Peyer's patch (tissue), 4 donors: ENCODE data around the gene ACSS1. TPM values are rescaled to one million over a fixed set of nuclear protein-coding genes. Genes with fewer than 3 reads are reported as not detected.
A peak's percentile ranks its signal among the peaks of the same experiment; 100 is the strongest.
"Not testable (repeated sequence)": the region's sequence is repeated elsewhere in the genome, so short reads cannot be mapped to it uniquely, and the experiment has no call there.

ENCODE experiments used
- DNase-seq, 3 donors: peaks; one replicate each; pipeline ENCODE4 v3.0.0-alpha.2; 2017 to 2019
- H3K27ac ChIP-seq, 4 donors: fragments of 200-600 bp; sonication (generic); one replicate each; pipeline ENCODE4 v1.5.1; 2016 to 2019
- H3K27me3 ChIP-seq, 2 donors: fragments of 200-600 bp; sonication (generic); one replicate each; pipeline ENCODE4 v1.5.1; 2019
- H3K36me3 ChIP-seq, 3 donors: fragments of 200-600 bp; sonication (generic); one replicate each; pipeline ENCODE4 v1.5.1; 2016 to 2019
- H3K4me1 ChIP-seq, 4 donors: fragments of 200-600 bp; sonication (generic); one replicate each; pipeline ENCODE4 v1.5.1; 2016 to 2019
- H3K4me3 ChIP-seq, 4 donors: fragments of 200-600 bp; sonication (generic); 1 replicate in 3 of 4; 2 replicates in 1 of 4; pipeline ENCODE4 v1.5.1; 2016 to 2019; ENCODE audit warnings: mild to moderate bottlenecking in 1 of 4
- H3K9me3 ChIP-seq, 4 donors: fragments of 200-600 bp; sonication (generic); one replicate each; pipeline ENCODE4 v1.5.1; 2016 to 2019; ENCODE audit warnings: mild to moderate bottlenecking in 1 of 4
- CTCF ChIP-seq, 6 experiments: fragments of 450-650 bp in 4 of 6; fragments of 200-600 bp in 2 of 6; sonication (generic) in 1 of 6; IDR thresholded peaks; one replicate each; pipeline ENCODE4 v1.5.1; 2017 to 2019; ENCODE audit warnings: antibody characterized with exemption in 6 of 6, mild to moderate bottlenecking in 3 of 6, moderate library complexity in 1 of 6
- POLR2A ChIP-seq, 2 donors: fragments of 450-650 bp; IDR thresholded peaks; one replicate each; pipeline ENCODE4 v1.5.1; 2017; ENCODE audit warnings: antibody characterized with exemption in 2 of 2, mild to moderate bottlenecking in 2 of 2, moderate library complexity in 2 of 2
- total RNA-seq, 4 donors: library from RNA; depleted of rRNA; stranded (reverse); fragments of >200 nt; gene quantifications; one replicate each; pipeline ENCODE4 v1.1.0, GENCODE V29; 2016

Gene ACSS1
- total RNA-seq, 4 donors from 2014 or later, result 49.5 to 160 (median 134) TPM

- Histone ChIP-seq H3K27ac (peak overlapping the region in 2 of 4 donors; percentile 32 to 66), H3K4me3 (no peak overlapping the region), H3K9me3 (no peaks in the 10 kb centered on the region), H3K36me3 (peaks cover 0 to 50% (median 0%) of the 10 kb centered on the region in 3 donors), H3K4me1 (peaks cover 0 to 10% (median 0%) of the 10 kb centered on the region in 4 donors), H3K27me3 (no peaks in the 10 kb centered on the region)
- TF ChIP-seq POLR2A (IDR thresholded peaks at IDR 0.05) (no peak), CTCF (IDR thresholded peaks at IDR 0.05) (no peak)
- peak; percentile 13 to 40 (median 40) for DNase-seq
Observed at GRCh38 chr20:25005661-25006060, 52.3 kb downstream of the ACSS1 start.

- Histone ChIP-seq H3K4me1 (peaks cover 0 to 10% (median 0%) of the 10 kb centered on the region in 4 donors), H3K36me3 (peaks cover 0 to 47% (median 0%) of the 10 kb centered on the region in 3 donors), H3K9me3 (no peaks in the 10 kb centered on the region), H3K27me3 (no peaks in the 10 kb centered on the region), H3K4me3 (no peak overlapping the region), H3K27ac (peak overlapping the region in 2 of 4 donors; percentile 32 to 66)
- TF ChIP-seq CTCF (IDR thresholded peaks at IDR 0.05) (no peak), POLR2A (IDR thresholded peaks at IDR 0.05) (no peak)
- DNase-seq, result peak in 2 of 3 donors; percentile 8 to 48
Observed at GRCh38 chr20:25005220-25005619, 52.7 kb downstream of the ACSS1 start.

DNA sequence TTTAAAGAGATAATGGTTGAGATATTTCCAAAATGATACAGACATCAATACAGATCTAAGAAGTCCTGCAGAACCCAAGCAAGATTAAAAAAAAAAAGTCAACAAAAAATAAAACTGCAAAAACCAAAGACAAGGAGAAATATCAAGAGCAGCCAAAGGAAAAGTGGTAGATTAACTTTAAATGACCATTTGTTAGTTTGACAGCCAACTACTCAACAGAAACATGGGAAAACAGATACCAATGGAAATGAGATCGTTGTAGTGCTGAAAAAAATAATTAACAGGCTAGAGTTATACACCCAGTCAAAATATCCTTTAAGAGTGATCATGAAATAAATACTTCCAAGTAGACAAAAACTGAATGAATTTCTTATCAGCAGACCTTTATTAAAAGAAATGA, 54.9 kb downstream of the ACSS1 start:
- no peak for DNase-seq
- no peak overlapping the region for H3K4me3 ChIP-seq
- H3K27me3 ChIP-seq, result no peaks in the 10 kb centered on the region
- H3K27ac ChIP-seq, result no peak overlapping the region
- peaks cover 0 to 27% (median 0%) of the 10 kb centered on the region in 4 donors for H3K4me1 ChIP-seq
- no peak for TF ChIP-seq CTCF (IDR thresholded peaks at IDR 0.05)
- no peak for TF ChIP-seq POLR2A (IDR thresholded peaks at IDR 0.05)
- H3K9me3 ChIP-seq, result no peaks in the 10 kb centered on the region
- H3K36me3 ChIP-seq, result peaks cover 0 to 24% (median 0%) of the 10 kb centered on the region in 3 donors

DNA sequence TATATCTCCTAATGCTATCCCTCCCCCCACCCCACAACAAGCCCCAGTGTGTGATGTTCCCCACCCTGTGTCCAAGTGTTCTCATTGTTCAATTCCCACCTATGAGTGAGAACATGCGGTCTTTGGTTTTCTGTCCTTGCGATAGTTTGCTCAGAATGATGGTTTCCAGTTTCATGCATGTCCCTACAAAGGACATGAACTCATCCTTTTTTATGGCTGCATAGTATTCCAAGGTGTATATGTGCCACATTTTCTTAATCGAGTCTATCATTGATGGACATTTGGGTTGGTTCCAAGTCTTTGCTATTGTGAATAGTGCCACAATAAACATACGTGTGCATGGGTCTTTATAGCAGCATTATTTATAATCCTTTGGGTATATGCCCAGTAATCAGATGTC, 56.6 kb downstream of the ACSS1 start:
- H3K4me1 ChIP-seq, result peaks cover 0 to 29% (median under 1%) of the 10 kb centered on the region in 4 donors
- not testable (repeated sequence) for H3K4me3 ChIP-seq, H3K36me3 ChIP-seq, DNase-seq, H3K27me3 ChIP-seq, H3K9me3 ChIP-seq
- peak overlapping the region in 1 of 4 donors; percentile 29 for H3K27ac ChIP-seq

DNA sequence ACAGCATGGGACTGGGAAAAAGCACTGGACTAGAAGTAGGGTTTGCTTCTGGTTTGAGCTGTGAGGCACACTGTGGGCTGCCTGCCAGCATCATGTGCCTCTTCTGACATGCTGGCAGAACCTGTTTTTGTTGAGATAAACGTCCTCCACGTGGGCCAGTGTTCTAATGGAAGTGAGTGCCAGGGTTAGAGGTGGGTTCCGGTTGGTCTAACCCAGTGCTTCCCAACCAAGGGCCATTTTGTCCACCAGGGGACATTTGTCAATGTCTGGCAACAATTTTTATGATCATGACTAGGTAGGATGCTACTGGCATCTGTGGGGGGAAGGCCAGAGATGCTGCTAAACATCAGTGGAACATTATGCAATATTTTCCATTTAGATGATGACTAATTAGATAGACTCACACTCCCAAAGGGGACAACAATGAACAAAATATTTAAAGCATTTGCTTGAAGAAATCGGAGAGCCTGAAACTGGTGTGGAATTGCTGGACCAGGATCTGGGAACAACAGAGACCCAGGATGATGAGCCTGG, 57.6 kb downstream of the ACSS1 start:
- Histone ChIP-seq H3K27ac (peak overlapping the region in 1 of 4 donors; percentile 29), H3K9me3 (no peaks in the 10 kb centered on the region), H3K4me3 (no peak overlapping the region), H3K27me3 (no peaks in the 10 kb centered on the region), H3K36me3 (no peaks in the 10 kb centered on the region), H3K4me1 (peaks cover 0 to 31% (median 1%) of the 10 kb centered on the region in 4 donors)
- peak; percentile 15 to 67 (median 60) for DNase-seq
- TF ChIP-seq CTCF (IDR thresholded peaks at IDR 0.05), result no peak
- TF ChIP-seq POLR2A (IDR thresholded peaks at IDR 0.05), result no peak

GRCh38 chr20:24999568-24999967, 58.4 kb downstream of the ACSS1 start:
- H3K4me1 ChIP-seq, result peaks cover 0 to 31% (median 1%) of the 10 kb centered on the region in 4 donors
- peak in 1 of 3 donors; percentile 7 for DNase-seq
- no peak overlapping the region for H3K4me3 ChIP-seq
- H3K27me3 ChIP-seq, result no peaks in the 10 kb centered on the region
- no peaks in the 10 kb centered on the region for H3K36me3 ChIP-seq
- H3K9me3 ChIP-seq, result no peaks in the 10 kb centered on the region
- H3K27ac ChIP-seq, result peak overlapping the region in 1 of 4 donors; percentile 25
- TF ChIP-seq CTCF (IDR thresholded peaks at IDR 0.05) (no peak), POLR2A (IDR thresholded peaks at IDR 0.05) (no peak)
